ENCODE results near the gene CSRNP3. TPM values are rescaled to one million over a fixed set of nuclear protein-coding genes. Genes with fewer than 3 reads are reported as not detected.

The CSRNP3 gene
- total RNA-seq, 2 donors from 2014 or later, result not detected

DNA sequence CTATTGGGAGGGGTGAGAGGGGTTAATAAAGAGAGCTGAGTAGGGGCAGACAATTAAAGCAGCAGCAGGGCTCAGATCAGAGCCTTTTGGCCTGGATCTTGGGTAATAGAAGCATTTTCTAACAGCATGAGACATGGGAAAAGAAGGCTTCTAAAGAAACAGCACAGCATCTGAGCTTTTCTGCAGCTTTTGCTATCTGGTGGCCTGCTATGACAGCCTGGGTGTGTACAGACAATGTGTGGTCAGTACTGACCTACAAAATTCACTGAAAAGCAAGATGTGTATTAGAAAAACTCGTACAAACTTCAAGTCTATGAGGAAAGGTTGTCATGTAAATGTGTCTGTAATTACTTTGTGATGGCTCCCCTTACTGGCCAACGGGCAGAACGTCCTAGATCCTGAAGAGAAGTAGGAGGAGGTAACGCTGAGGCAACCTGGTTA is 229.0 kb downstream of the CSRNP3 start:
- no peak overlapping the region for H3K4me3 Mint-ChIP-seq
- peaks cover 14% of the 10 kb centered on the region for H3K27me3 Mint-ChIP-seq
- H3K9me3 Mint-ChIP-seq, result no peaks in the 10 kb centered on the region
- H3K4me1 Mint-ChIP-seq, result no peaks in the 10 kb centered on the region
- no peak overlapping the region for H3K27ac Mint-ChIP-seq
- no peak for ATAC-seq (replicated peaks)
- no peaks in the 10 kb centered on the region for H3K36me3 Mint-ChIP-seq (ENCODE audit: low read depth)

DNA sequence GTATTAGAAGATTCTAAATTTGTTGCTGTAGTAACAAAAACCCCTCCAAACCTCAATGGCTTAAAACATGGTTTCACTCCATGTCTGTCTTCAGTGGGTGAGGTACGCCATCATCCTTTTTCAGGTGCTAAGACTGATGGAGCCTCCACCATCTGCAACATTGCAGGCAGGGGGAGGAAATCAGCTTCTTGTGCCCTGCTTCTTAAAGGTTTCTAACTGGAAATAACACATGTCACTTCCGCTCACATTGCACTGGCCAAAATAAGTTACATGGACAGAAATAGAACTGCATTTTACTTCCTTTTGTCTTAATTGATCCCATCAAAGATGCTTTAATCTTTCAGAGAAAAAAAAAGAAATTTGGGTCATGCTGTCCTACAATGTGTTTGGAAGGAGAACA is 230.4 kb downstream of the CSRNP3 start:
- H3K4me3 Mint-ChIP-seq, result no peak overlapping the region
- H3K4me1 Mint-ChIP-seq, result no peaks in the 10 kb centered on the region
- no peaks in the 10 kb centered on the region for H3K9me3 Mint-ChIP-seq
- ATAC-seq (replicated peaks), result no peak
- no peaks in the 10 kb centered on the region for H3K36me3 Mint-ChIP-seq (ENCODE audit: low read depth)
- H3K27me3 Mint-ChIP-seq, result peaks cover 11% of the 10 kb centered on the region
- no peak overlapping the region for H3K27ac Mint-ChIP-seq

DNA sequence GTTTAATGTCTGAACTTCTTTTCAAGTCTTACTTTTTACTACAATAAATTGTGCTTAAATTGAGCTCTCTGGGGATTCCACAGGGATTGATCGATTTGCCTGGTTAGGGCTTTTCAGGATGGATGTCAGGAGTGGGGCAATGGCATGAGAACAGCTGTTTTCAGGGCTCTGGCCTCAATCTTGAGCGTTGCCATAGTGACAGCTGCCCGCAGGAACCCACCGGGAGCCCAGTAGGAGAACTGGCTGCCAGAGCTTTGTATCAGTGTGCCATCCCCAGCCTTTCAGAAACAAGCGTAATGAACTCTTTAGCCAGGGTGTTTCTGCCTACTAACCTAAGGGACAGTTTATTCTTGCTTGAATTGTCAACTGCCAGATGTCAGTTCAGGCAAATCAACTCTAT is 231.0 kb downstream of the CSRNP3 start:
- Mint-ChIP-seq H3K4me3 (no peak overlapping the region), H3K9me3 (no peaks in the 10 kb centered on the region), H3K36me3 (ENCODE audit: low read depth) (no peaks in the 10 kb centered on the region), H3K27me3 (peaks cover 11% of the 10 kb centered on the region), H3K4me1 (no peaks in the 10 kb centered on the region), H3K27ac (no peak overlapping the region)
- ATAC-seq (replicated peaks), result no peak

DNA sequence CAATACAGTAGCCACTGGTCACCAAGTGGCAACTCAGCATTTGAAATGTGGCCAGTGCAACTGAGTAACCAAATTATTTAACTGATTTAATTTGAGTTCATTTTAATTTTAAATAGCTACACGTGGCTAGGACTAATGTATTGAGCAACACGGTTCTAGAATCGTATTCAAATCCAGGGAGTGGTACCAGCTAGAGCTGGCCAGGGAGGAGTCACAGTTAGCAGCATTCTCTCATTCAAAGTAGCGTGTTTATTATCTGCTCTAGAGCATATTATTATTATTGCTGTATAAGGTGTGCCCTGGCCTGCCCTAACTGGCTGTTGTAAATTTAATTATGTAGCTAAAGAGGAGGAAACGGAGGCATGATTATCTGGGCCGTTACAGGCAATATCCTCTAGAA is 231.6 kb downstream of the CSRNP3 start:
- no peak overlapping the region for H3K4me3 Mint-ChIP-seq
- ATAC-seq (replicated peaks), result no peak
- peaks cover 8% of the 10 kb centered on the region for H3K27me3 Mint-ChIP-seq

DNA sequence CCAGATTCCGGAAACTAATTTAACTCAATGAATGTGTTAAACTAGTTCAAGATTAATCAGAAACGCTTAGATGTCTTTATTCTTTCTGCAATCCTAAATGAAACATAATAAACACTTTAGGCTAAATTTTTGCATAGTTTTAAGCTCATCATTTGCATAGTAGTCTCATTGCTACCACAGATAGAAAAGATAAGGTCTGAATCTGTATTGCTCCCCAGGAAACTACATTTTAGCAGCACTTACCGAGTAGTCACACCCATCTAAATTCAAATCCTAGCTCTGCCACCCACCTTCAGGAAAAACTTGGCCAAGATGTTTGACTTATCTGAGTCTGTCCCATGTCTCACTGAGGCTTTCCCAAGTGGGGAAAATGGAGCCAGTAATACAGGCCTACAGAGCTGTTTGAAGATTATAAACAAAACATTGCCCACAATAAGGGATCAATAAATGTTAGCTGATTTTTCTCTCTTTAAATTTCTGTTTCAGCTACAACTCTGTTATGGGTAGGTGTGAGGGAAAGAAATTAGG is 237.5 kb downstream of the CSRNP3 start:
- no peak overlapping the region for H3K4me3 Mint-ChIP-seq
- ATAC-seq (replicated peaks), result no peak
- no peaks in the 10 kb centered on the region for H3K4me1 Mint-ChIP-seq
- no peaks in the 10 kb centered on the region for H3K9me3 Mint-ChIP-seq
- H3K27me3 Mint-ChIP-seq, result peaks cover 3% of the 10 kb centered on the region
- no peak overlapping the region for H3K27ac Mint-ChIP-seq
- H3K36me3 Mint-ChIP-seq (ENCODE audit: low read depth), result no peaks in the 10 kb centered on the region

More for the DNA sequence above, 231.6 kb downstream of the CSRNP3 start:
- no peaks in the 10 kb centered on the region for H3K9me3 Mint-ChIP-seq
- H3K36me3 Mint-ChIP-seq (ENCODE audit: low read depth), result no peaks in the 10 kb centered on the region
- H3K4me1 Mint-ChIP-seq, result no peaks in the 10 kb centered on the region
- no peak overlapping the region for H3K27ac Mint-ChIP-seq

DNA sequence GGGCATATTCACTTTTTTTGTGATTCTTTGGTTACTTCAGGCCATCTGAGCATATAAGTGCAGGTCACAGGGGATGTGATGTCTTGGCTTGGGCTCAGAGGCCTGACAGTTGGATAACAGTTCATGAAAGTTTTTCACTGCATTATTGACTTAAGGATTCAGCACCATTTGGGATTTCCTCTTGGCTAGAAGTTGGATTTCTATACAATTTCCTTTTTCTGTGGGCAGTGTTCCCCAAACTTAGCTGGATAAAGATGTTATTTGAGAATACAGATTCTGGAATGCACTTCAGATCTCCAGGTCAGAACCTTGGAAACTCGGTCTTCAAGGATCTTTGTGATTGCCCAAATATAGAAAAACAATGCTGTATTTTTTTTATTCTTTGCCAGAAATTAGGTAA is 246.6 kb downstream of the CSRNP3 start:
- Mint-ChIP-seq H3K36me3 (ENCODE audit: low read depth) (no peaks in the 10 kb centered on the region), H3K4me1 (no peaks in the 10 kb centered on the region), H3K4me3 (no peak overlapping the region), H3K9me3 (no peaks in the 10 kb centered on the region), H3K27ac (no peak overlapping the region), H3K27me3 (peaks cover 12% of the 10 kb centered on the region)
- ATAC-seq (replicated peaks), result no peak

DNA sequence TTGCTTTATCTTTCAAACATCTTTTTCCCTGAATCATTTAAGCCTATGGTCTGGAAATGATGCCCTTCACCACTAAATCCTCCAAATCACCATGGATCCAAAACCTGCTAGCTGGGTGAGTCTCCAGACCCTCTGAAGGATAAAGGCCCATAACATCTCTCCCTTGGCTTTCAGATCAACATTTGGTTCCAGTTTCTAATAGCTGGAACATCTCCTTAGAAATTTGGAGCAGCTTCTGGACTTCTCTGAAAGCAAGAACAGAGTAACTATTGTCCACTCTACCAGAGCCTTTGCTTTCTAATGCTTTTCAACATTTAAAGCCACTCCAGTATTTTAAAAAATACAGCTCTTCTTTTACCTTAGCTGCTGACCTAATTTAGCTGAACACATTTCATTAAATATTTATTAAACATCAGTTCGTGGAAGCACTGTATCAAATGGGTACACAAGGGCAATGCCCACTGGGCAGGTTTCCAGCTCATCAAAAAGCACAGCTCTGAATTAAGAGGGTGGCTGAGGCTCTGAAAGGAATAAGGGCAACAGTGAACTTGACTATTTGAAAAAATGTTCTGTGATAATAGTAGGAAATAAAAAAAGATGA is 249.2 kb downstream of the CSRNP3 start:
- Mint-ChIP-seq H3K4me1 (no peaks in the 10 kb centered on the region), H3K9me3 (no peaks in the 10 kb centered on the region), H3K36me3 (ENCODE audit: low read depth) (no peaks in the 10 kb centered on the region), H3K4me3 (no peak overlapping the region), H3K27ac (no peak overlapping the region), H3K27me3 (peaks cover 15% of the 10 kb centered on the region)
- ATAC-seq (replicated peaks), result no peak

DNA sequence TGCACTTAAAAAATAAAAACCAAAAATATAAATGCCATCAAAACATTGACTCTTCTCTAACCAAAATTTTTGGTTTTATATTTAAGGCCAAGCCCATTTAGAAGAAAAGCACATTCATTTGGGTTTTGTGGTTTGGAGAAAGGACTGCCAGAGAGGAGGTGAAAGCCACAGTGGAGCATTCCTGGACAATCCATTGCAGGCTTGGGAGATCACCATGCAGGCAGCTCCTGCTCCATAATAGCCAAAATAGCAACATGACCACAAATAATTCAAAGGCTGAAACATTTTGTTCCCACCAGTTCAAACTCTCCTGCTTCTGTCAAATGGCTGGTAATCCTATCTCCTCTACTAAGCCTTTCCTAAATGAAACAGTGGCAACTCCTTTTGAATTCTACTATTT is 251.0 kb downstream of the CSRNP3 start:
- Mint-ChIP-seq H3K36me3 (ENCODE audit: low read depth) (no peaks in the 10 kb centered on the region), H3K27me3 (peaks cover 15% of the 10 kb centered on the region), H3K4me3 (no peak overlapping the region), H3K4me1 (no peaks in the 10 kb centered on the region), H3K9me3 (no peaks in the 10 kb centered on the region), H3K27ac (no peak overlapping the region)
- ATAC-seq (replicated peaks), result no peak

DNA sequence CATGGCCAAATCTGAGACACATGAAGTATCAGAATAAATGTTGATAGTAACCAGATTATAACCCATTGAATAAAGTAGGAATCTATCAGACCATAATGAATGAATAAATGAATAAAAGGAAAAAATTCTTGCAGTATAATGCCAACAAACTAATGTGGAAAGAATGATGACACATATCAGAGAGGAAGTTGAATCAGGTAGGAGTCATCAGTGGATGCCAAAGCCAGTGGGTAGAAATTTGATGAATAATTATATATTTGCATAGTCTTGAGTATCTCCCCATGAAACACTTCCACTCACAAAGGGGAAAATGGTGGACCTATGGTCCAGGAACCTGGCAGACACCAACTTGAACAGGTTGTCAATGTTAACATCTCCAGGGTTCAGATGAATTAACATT is 255.9 kb downstream of the CSRNP3 start:
- no peaks in the 10 kb centered on the region for H3K36me3 Mint-ChIP-seq (ENCODE audit: low read depth)
- no peaks in the 10 kb centered on the region for H3K4me1 Mint-ChIP-seq
- peak; percentile 73 for ATAC-seq (replicated peaks)
- H3K4me3 Mint-ChIP-seq, result no peak overlapping the region
- H3K9me3 Mint-ChIP-seq, result no peaks in the 10 kb centered on the region
- H3K27me3 Mint-ChIP-seq, result peaks cover 10% of the 10 kb centered on the region
- no peak overlapping the region for H3K27ac Mint-ChIP-seq

Other genes with a start within 250 kb of the CSRNP3 start
- under 1 TPM in 1 of 2 donors, not detected in 1; 0.05 TPM for gene SCN2A, start 230.3 kb upstream of the CSRNP3 start, total RNA-seq

All from activated T-helper 17 cell treated with anti-CD3 and anti-CD28 coated beads, Interleukin-2, amount 50 U/mL, for 72 hours (primary cell).